Measurements from ENCODE around the gene SPRY4.
"Not testable (repeated sequence)": the region's sequence is repeated elsewhere in the genome, so short reads cannot be mapped to it uniquely, and the experiment has no call there.

The SPRY4 gene

GRCh38 chr5:142333749-142334148, 8.9 kb upstream of the SPRY4 start:
- FAIRE-seq, result not testable (repeated sequence)

- FAIRE-seq, result no peak
These were observed 5.6 kb upstream of the SPRY4 start for GRCh38 chr5:142330444-142330843.

GRCh38 chr5:142330026-142330425, 5.2 kb upstream of the SPRY4 start:
- no peak for FAIRE-seq

GRCh38 chr5:142327111-142327842, 2.5 kb upstream of the SPRY4 start:
- no peak for FAIRE-seq

- FAIRE-seq, result no peak
These were observed 1.7 kb upstream of the SPRY4 start for GRCh38 chr5:142326480-142326938.

GRCh38 chr5:142325725-142326479, 1.1 kb upstream of the SPRY4 start:
- no peak for FAIRE-seq

- FAIRE-seq, result no peak
These were observed 518 bp downstream of the SPRY4 start for GRCh38 chr5:142324136-142324870.

GRCh38 chr5:142323480-142324135, 1.2 kb downstream of the SPRY4 start:
- FAIRE-seq, result no peak

- FAIRE-seq, result no peak
These were observed 1.9 kb downstream of the SPRY4 start for GRCh38 chr5:142322747-142323479.

GRCh38 chr5:142322403-142322746, 2.4 kb downstream of the SPRY4 start:
- no peak for FAIRE-seq

- FAIRE-seq, result no peak
These were observed 3.8 kb downstream of the SPRY4 start for GRCh38 chr5:142320851-142321560.

GRCh38 chr5:142320430-142320738, 4.4 kb downstream of the SPRY4 start:
- no peak for FAIRE-seq

GRCh38 chr5:142319560-142320429, 5.0 kb downstream of the SPRY4 start:
- no peak for FAIRE-seq

- no peak for FAIRE-seq
These were observed 5.7 kb downstream of the SPRY4 start for GRCh38 chr5:142319105-142319504.

- FAIRE-seq, result no peak
These were observed 7.1 kb downstream of the SPRY4 start for GRCh38 chr5:142317753-142318152.

GRCh38 chr5:142317173-142317572, 7.6 kb downstream of the SPRY4 start:
- no peak for FAIRE-seq

- no peak for FAIRE-seq
These were observed 8.1 kb downstream of the SPRY4 start for GRCh38 chr5:142316681-142317080.

GRCh38 chr5:142316051-142316450, 8.8 kb downstream of the SPRY4 start:
- FAIRE-seq, result no peak

GRCh38 chr5:142315096-142315900, 9.5 kb downstream of the SPRY4 start:
- FAIRE-seq, result no peak

GRCh38 chr5:142314606-142315005, 10.2 kb downstream of the SPRY4 start:
- no peak for FAIRE-seq
